Uterus (tissue), 2 donors: Measurements from ENCODE around the gene TMEM203.

Experiments
- CTCF ChIP-seq, 4 experiments: fragments of 200-600 bp in 2 of 4; fragments of 450-650 bp in 2 of 4; sonication (generic) in 2 of 4; IDR thresholded peaks; one replicate each; pipeline ENCODE4 v1.5.1; 2016 to 2019; ENCODE audit warnings: antibody characterized with exemption in 4 of 4, mild to moderate bottlenecking in 2 of 4, moderate library complexity in 1 of 4
- POLR2A ChIP-seq, 2 donors: fragments of 450-650 bp; IDR thresholded peaks; one replicate each; pipeline ENCODE4 v1.6.1; 2016; ENCODE audit warnings: antibody characterized with exemption in 2 of 2, mild to moderate bottlenecking in 1 of 2, moderate library complexity in 1 of 2

- TF ChIP-seq POLR2A (IDR thresholded peaks at IDR 0.05) (peak in 1 of 2 donors; percentile 14), CTCF (IDR thresholded peaks at IDR 0.05) (peak; percentile 62 to 87 (median 80))
Measured at GRCh38 chr9:137227054-137227852, 21.8 kb upstream of the TMEM203 start, which contains the start of gene RNF224.
